Liver (tissue), 9 donors: ENCODE measurements around the gene ZNRF3. TPM values are rescaled to one million over a fixed set of nuclear protein-coding genes. Genes with fewer than 3 reads are reported as not detected.

ENCODE experiments used
- DNase-seq: peaks from one replicate; pipeline ENCODE4 v3.0.0-alpha.2; 2017; ENCODE audit warnings: low spot score
- H3K27ac ChIP-seq, 2 donors: one replicate each; pipeline ENCODE4 v1.7.0; 2013; ENCODE audit warnings: inconsistent platforms in 2 of 2, low read length in 2 of 2, control low read depth in 1 of 2, low read depth in 1 of 2, mild to moderate bottlenecking in 1 of 2
- H3K27me3 ChIP-seq, 4 donors: one replicate each; pipeline versions ENCODE4 v1.6.1 to v1.7.0; 2013; ENCODE audit warnings: low read length in 3 of 4, inconsistent platforms in 1 of 4, mild to moderate bottlenecking in 1 of 4, moderate library complexity in 1 of 4; ENCODE audit not compliant: control insufficient read depth in 4 of 4, insufficient read depth in 4 of 4
- H3K36me3 ChIP-seq, 4 donors: one replicate each; pipeline versions ENCODE4 v1.6.1 to v1.7.0; 2013; ENCODE audit warnings: low read length in 3 of 4, mild to moderate bottlenecking in 3 of 4, low read depth in 1 of 4, moderate library complexity in 1 of 4; ENCODE audit not compliant: control insufficient read depth in 4 of 4, insufficient read depth in 3 of 4
- H3K4me1 ChIP-seq, 4 donors: one replicate each; pipeline versions ENCODE4 v1.6.1 to v1.7.0; 2013; ENCODE audit warnings: low read length in 3 of 4, mild to moderate bottlenecking in 3 of 4, moderate library complexity in 1 of 4; ENCODE audit not compliant: control insufficient read depth in 4 of 4, insufficient read depth in 4 of 4
- H3K4me3 ChIP-seq, 3 donors: one replicate each; pipeline versions ENCODE4 v1.6.1 to v1.7.0; 2013; ENCODE audit warnings: low read length in 3 of 3, control low read depth in 1 of 3, low read depth in 1 of 3, mild to moderate bottlenecking in 1 of 3
- H3K9ac ChIP-seq, 2 donors: one replicate each; pipeline ENCODE4 v1.7.0; 2013; ENCODE audit warnings: low read length in 2 of 2, mild to moderate bottlenecking in 2 of 2, moderate library complexity in 2 of 2, control low read depth in 1 of 2, low read depth in 1 of 2
- H3K9me3 ChIP-seq, 4 donors: one replicate each; pipeline versions ENCODE4 v1.6.1 to v1.7.0; 2013; ENCODE audit warnings: low read length in 3 of 4; ENCODE audit not compliant: control insufficient read depth in 4 of 4
- EGR1 ChIP-seq, 2 donors: IDR thresholded peaks; 2 replicates each; pipeline ENCODE4 v1.6.1; 2016 to 2018; ENCODE audit warnings: antibody characterized with exemption in 2 of 2, low read depth in 2 of 2
- FOXA1 ChIP-seq: IDR thresholded peaks from 2 replicates; pipeline ENCODE4 v1.6.1; 2016; ENCODE audit warnings: antibody characterized with exemption
- HNF4A ChIP-seq, 2 donors: conservative IDR thresholded peaks; 2 replicates each; pipeline ENCODE4 v1.6.1; 2016; ENCODE audit warnings: antibody characterized with exemption in 2 of 2, mild to moderate bottlenecking in 2 of 2
- HNF4G ChIP-seq: IDR thresholded peaks from 2 replicates; pipeline ENCODE4 v1.6.1; 2016; ENCODE audit warnings: antibody characterized with exemption
- JUND ChIP-seq, 2 donors: IDR thresholded peaks; 2 replicates each; pipeline ENCODE4 v1.6.1; 2016; ENCODE audit warnings: antibody characterized with exemption in 2 of 2
- NR2F2 ChIP-seq: IDR thresholded peaks from 2 replicates; pipeline ENCODE4 v1.6.1; 2016; ENCODE audit warnings: antibody characterized with exemption
- RAD21 ChIP-seq, 2 donors: IDR thresholded peaks; 2 replicates each; pipeline ENCODE4 v1.6.1; 2016; ENCODE audit warnings: antibody characterized with exemption in 2 of 2, mild to moderate bottlenecking in 2 of 2
- RXRA ChIP-seq, 2 donors: IDR thresholded peaks; 2 replicates each; pipeline ENCODE4 v1.6.1; 2017 to 2018; ENCODE audit warnings: antibody characterized with exemption in 2 of 2, mild to moderate bottlenecking in 1 of 2
- SP1 ChIP-seq: IDR thresholded peaks from 2 replicates; pipeline ENCODE4 v1.6.1; 2018; ENCODE audit warnings: antibody characterized with exemption, mild to moderate bottlenecking
- TAF1 ChIP-seq: conservative IDR thresholded peaks from 2 replicates; pipeline ENCODE4 v1.6.1; 2016; ENCODE audit warnings: antibody characterized with exemption, mild to moderate bottlenecking
- YY1 ChIP-seq: IDR thresholded peaks from 2 replicates; pipeline ENCODE4 v1.6.1; 2016; ENCODE audit warnings: antibody characterized with exemption, mild to moderate bottlenecking
- WGBS: extraction: QIAGEN DNeasy Blood & Tissue Kit; methylation state at CpG from one replicate; pipeline ENCODE4 v1.1.7; 2013; 5-methylcytosine and 5-hydroxymethylcytosine counted together
- polyA plus RNA-seq, 2 donors: library from polyadenylated mRNA; stranded (reverse) in 1 of 2; unstranded in 1 of 2; fragments of 200-250 nt in 1 of 2; fragments of >200 nt in 1 of 2; fragmentation: Nextera tagmentation in 1 of 2; extraction: Ambion mirVana in 1 of 2; gene quantifications; one replicate each; pipeline versions ENCODE4 v1.2.1 to v1.2.3, GENCODE V29; 2013 to 2015
- total RNA-seq, 2 donors: library from RNA; depleted of rRNA; stranded (reverse); fragments of >200 nt; gene quantifications; one replicate each; pipeline ENCODE4 v1.2.3, GENCODE V29; 2014
- TF ChIP-seq, protein P1 (sequence below): IDR thresholded peaks from 2 replicates; pipeline ENCODE4 v1.6.1; 2016; ENCODE audit warnings: antibody characterized with exemption
- TF ChIP-seq, protein P2 (sequence below): fragments of 150-350 bp; IDR thresholded peaks from 2 replicates; pipeline ENCODE4 v1.5.1; 2017; ENCODE audit warnings: improper control_type of control experiment, low read depth, low read length; ENCODE audit not compliant: missing input control
- TF ChIP-seq, protein P3 (sequence below): IDR thresholded peaks from 2 replicates; pipeline ENCODE4 v1.6.1; 2016; ENCODE audit warnings: antibody characterized with exemption
- TF ChIP-seq, protein P4 (sequence below): IDR thresholded peaks from 2 replicates; pipeline ENCODE4 v1.6.1; 2016; ENCODE audit warnings: antibody characterized with exemption
- TF ChIP-seq, protein P5 (sequence below): IDR thresholded peaks from 2 replicates; pipeline ENCODE4 v1.6.1; 2016; ENCODE audit warnings: antibody characterized with exemption, mild to moderate bottlenecking
- donor health status: healthy.
- donor health status: healthy.
- donor health status: healthy.
- donor health status: healthy.
- donor health status: healthy.

Gene ZNRF3
- total and polyA plus RNA-seq, 4 donors = 2.2 to 5.9 (median 4.7) TPM

DNA sequence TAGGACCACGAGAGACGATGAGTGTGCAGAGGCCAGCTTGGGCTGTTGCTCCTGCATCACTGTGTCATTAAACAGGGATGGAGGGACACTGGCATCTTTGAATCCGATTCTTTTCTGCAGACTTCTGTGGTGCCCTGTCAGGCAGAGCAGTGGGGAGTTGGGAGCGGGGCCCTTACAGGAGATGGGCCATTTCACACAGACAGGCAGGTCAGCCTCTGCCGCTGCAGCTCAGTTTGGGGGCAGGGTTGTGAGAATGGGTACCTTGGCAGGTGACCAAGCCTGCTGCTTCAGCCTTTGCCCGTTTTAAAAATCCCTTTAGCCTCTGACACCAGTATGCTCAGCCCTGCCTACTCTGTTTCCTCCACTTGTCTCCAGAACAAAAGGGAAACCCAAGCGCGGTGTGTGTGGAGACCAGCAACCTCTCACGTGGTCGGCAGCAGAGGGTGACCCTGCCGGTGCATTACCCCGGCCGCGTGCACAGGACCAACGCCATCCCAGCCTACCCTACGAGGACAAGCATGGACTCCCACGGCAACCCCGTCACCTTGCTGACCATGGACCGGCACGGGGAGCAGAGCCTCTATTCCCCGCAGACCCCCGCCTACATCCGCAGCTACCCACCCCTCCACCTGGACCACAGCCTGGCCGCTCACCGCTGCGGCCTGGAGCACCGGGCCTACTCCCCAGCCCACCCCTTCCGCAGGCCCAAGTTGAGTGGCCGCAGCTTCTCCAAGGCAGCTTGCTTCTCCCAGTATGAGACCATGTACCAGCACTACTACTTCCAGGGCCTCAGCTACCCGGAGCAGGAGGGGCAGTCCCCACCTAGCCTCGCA is 165.7 kb downstream of the ZNRF3 start (continued):
- TF ChIP-seq, protein P1, sequence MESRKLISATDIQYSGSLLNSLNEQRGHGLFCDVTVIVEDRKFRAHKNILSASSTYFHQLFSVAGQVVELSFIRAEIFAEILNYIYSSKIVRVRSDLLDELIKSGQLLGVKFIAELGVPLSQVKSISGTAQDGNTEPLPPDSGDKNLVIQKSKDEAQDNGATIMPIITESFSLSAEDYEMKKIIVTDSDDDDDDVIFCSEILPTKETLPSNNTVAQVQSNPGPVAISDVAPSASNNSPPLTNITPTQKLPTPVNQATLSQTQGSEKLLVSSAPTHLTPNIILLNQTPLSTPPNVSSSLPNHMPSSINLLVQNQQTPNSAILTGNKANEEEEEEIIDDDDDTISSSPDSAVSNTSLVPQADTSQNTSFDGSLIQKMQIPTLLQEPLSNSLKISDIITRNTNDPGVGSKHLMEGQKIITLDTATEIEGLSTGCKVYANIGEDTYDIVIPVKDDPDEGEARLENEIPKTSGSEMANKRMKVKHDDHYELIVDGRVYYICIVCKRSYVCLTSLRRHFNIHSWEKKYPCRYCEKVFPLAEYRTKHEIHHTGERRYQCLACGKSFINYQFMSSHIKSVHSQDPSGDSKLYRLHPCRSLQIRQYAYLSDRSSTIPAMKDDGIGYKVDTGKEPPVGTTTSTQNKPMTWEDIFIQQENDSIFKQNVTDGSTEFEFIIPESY = no peak
- TF ChIP-seq HNF4A (conservative IDR thresholded peaks at IDR 0.05) (no peak), SP1 (no peak), JUND (IDR thresholded peaks at IDR 0.05) (no peak)

DNA sequence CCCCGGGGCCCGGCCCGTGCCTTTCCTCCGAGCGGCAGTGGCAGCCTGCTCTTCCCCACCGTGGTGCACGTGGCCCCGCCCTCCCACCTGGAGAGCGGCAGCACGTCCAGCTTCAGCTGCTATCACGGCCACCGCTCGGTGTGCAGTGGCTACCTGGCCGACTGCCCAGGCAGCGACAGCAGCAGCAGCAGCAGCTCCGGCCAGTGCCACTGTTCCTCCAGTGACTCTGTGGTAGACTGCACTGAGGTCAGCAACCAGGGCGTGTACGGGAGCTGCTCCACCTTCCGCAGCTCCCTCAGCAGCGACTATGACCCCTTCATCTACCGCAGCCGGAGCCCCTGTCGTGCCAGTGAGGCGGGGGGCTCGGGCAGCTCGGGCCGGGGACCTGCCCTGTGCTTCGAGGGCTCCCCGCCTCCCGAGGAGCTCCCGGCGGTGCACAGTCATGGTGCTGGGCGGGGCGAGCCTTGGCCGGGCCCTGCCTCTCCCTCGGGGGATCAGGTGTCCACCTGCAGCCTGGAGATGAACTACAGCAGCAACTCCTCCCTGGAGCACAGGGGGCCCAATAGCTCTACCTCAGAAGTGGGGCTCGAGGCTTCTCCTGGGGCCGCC is 166.4 kb downstream of the ZNRF3 start:
- Histone ChIP-seq H3K4me3 (no peak overlapping the region), H3K27ac (no peak overlapping the region), H3K9ac (no peak overlapping the region), H3K27me3 (no peaks in the 10 kb centered on the region), H3K36me3 (peaks cover 0 to 37% (median 11%) of the 10 kb centered on the region in 4 donors), H3K9me3 (no peaks in the 10 kb centered on the region), H3K4me1 (peaks cover 4 to 17% (median 13%) of the 10 kb centered on the region in 4 donors)
- WGBS = 91% methylated on average over 38 of the region's 38 CpGs
- TF ChIP-seq NR2F2 (no peak), RXRA (IDR thresholded peaks at IDR 0.05) (no peak), HNF4G (no peak), SP1 (no peak), RAD21 (IDR thresholded peaks at IDR 0.05) (no peak), FOXA1 (no peak), TAF1 (no peak), HNF4A (conservative IDR thresholded peaks at IDR 0.05) (no peak), JUND (IDR thresholded peaks at IDR 0.05) (no peak), EGR1 (IDR thresholded peaks at IDR 0.05; ENCODE audit: low read depth in 2 of 2) (no peak), YY1 (no peak)
- TF ChIP-seq, protein P2, sequence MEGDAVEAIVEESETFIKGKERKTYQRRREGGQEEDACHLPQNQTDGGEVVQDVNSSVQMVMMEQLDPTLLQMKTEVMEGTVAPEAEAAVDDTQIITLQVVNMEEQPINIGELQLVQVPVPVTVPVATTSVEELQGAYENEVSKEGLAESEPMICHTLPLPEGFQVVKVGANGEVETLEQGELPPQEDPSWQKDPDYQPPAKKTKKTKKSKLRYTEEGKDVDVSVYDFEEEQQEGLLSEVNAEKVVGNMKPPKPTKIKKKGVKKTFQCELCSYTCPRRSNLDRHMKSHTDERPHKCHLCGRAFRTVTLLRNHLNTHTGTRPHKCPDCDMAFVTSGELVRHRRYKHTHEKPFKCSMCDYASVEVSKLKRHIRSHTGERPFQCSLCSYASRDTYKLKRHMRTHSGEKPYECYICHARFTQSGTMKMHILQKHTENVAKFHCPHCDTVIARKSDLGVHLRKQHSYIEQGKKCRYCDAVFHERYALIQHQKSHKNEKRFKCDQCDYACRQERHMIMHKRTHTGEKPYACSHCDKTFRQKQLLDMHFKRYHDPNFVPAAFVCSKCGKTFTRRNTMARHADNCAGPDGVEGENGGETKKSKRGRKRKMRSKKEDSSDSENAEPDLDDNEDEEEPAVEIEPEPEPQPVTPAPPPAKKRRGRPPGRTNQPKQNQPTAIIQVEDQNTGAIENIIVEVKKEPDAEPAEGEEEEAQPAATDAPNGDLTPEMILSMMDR = no peak
- TF ChIP-seq, protein P3, sequence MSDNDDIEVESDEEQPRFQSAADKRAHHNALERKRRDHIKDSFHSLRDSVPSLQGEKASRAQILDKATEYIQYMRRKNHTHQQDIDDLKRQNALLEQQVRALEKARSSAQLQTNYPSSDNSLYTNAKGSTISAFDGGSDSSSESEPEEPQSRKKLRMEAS = no peak
- TF ChIP-seq, protein P4, sequence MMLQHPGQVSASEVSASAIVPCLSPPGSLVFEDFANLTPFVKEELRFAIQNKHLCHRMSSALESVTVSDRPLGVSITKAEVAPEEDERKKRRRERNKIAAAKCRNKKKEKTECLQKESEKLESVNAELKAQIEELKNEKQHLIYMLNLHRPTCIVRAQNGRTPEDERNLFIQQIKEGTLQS = no peak
- DNase-seq = no peak

DNA sequence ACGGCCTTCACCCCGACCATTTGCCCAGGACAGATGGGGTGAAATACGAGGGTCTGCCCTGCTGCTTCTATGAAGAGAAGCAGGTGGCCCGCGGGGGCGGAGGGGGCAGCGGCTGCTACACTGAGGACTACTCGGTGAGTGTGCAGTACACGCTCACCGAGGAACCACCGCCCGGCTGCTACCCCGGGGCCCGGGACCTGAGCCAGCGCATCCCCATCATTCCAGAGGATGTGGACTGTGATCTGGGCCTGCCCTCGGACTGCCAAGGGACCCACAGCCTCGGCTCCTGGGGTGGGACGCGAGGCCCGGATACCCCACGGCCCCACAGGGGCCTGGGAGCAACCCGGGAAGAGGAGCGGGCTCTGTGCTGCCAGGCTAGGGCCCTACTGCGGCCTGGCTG is 167.1 kb downstream of the ZNRF3 start:
- Histone ChIP-seq H3K9me3 (no peaks in the 10 kb centered on the region), H3K9ac (no peak overlapping the region), H3K36me3 (peaks cover 0 to 37% (median 11%) of the 10 kb centered on the region in 4 donors), H3K4me1 (peaks cover 4 to 17% (median 13%) of the 10 kb centered on the region in 4 donors), H3K4me3 (no peak overlapping the region), H3K27ac (no peak overlapping the region), H3K27me3 (no peaks in the 10 kb centered on the region)
- TF ChIP-seq, protein P5, sequence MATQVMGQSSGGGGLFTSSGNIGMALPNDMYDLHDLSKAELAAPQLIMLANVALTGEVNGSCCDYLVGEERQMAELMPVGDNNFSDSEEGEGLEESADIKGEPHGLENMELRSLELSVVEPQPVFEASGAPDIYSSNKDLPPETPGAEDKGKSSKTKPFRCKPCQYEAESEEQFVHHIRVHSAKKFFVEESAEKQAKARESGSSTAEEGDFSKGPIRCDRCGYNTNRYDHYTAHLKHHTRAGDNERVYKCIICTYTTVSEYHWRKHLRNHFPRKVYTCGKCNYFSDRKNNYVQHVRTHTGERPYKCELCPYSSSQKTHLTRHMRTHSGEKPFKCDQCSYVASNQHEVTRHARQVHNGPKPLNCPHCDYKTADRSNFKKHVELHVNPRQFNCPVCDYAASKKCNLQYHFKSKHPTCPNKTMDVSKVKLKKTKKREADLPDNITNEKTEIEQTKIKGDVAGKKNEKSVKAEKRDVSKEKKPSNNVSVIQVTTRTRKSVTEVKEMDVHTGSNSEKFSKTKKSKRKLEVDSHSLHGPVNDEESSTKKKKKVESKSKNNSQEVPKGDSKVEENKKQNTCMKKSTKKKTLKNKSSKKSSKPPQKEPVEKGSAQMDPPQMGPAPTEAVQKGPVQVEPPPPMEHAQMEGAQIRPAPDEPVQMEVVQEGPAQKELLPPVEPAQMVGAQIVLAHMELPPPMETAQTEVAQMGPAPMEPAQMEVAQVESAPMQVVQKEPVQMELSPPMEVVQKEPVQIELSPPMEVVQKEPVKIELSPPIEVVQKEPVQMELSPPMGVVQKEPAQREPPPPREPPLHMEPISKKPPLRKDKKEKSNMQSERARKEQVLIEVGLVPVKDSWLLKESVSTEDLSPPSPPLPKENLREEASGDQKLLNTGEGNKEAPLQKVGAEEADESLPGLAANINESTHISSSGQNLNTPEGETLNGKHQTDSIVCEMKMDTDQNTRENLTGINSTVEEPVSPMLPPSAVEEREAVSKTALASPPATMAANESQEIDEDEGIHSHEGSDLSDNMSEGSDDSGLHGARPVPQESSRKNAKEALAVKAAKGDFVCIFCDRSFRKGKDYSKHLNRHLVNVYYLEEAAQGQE = no peak
- no peak for TF ChIP-seq RAD21 (IDR thresholded peaks at IDR 0.05)
- WGBS = 96% methylated on average over 24 of the region's 24 CpGs
- no peak for DNase-seq
